ENCODE data around the gene OR10A3. TPM values are rescaled to one million over a fixed set of nuclear protein-coding genes. Genes with fewer than 3 reads are reported as not detected.

OR10A3 gene

DNA sequence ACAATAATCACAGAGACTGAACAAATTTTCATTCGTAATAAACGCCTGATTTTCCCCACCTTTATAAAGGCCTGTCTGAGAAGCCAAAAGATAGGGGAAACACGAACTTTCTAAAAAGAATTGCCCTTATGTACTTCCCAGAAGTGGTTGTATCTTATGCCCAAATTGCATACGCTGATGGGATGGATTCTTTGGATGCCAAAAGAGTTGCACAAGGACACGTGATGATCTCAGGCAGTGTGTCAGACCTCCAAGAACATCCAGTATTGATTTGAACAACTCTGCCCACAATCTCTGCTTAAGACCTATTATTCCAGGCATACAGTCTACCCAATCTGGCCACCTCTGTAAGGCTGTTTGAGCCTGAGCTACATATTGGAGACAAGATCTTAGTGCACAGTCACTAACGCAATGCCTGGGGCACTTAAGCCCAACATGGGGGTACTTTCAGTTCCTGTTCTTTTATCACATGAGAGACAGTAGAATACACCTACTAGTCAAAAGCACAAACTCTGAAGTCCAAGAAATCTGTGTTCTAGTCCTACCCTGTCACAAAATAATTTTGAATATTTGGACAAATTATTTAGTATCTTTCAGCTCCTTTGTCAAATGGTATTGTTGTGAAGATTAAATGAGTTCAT is 49.3 kb downstream of the OR10A3 start:
- Histone ChIP-seq H3K23ac (ENCODE audit: low read depth, low read length, poor library complexity) (no peak overlapping the region), H3K9ac (ENCODE audit: low read depth, low read length, poor library complexity) (no peak overlapping the region), H2AFZ (ENCODE audit: low read length) (peak overlapping the region; percentile 93), H3K36me3 (replicated peaks in 1 of 2; ENCODE audit: control insufficient read depth in 2 of 2, insufficient read depth in 2 of 2, low read length in 2 of 2) (no peaks in the 10 kb centered on the region), H3K18ac (ENCODE audit: low read length) (no peak overlapping the region), H3K79me1 (ENCODE audit: low read depth, low read length) (no peaks in the 10 kb centered on the region), H3K4me3 (ENCODE audit: low read length in 2 of 2) (no peak overlapping the region), H2AK5ac (ENCODE audit: low read depth, low read length) (no peak overlapping the region), H4K8ac (ENCODE audit: low read depth, low read length) (no peak overlapping the region), H2BK12ac (ENCODE audit: low read length) (no peak overlapping the region), H3K9me3 (replicated peaks in 1 of 2; ENCODE audit: control insufficient read depth in 2 of 2, insufficient read depth in 1 of 2, low read depth in 1 of 2, low read length in 2 of 2) (no peaks in the 10 kb centered on the region), H3K27ac (replicated peaks; ENCODE audit: low read length) (no peak overlapping the region), H3K27me3 (ENCODE audit: control insufficient read depth in 3 of 3, insufficient read depth in 3 of 3, low read depth in 1 of 3, low read length in 3 of 3) (no peaks in the 10 kb centered on the region), H2BK5ac (ENCODE audit: low read length) (no peak overlapping the region), H2BK120ac (ENCODE audit: low read depth, low read length) (no peak overlapping the region), H3K14ac (ENCODE audit: low read length) (no peak overlapping the region), H4K91ac (ENCODE audit: low read depth, low read length, poor library complexity) (no peak overlapping the region), H3K4ac (ENCODE audit: low read length) (no peak overlapping the region), H3K4me1 (ENCODE audit: control insufficient read depth in 2 of 2, insufficient read depth in 1 of 2, low read depth in 1 of 2, low read length in 2 of 2) (peaks cover 0 to 14% of the 10 kb centered on the region in 2 donors), H2BK15ac (ENCODE audit: low read length) (no peak overlapping the region), H3K4me2 (ENCODE audit: insufficient read depth, low read length, poor library complexity, severe bottlenecking) (no peak overlapping the region)
- DNase-seq (ENCODE audit: low spot score): no peak
- no CpG with 5 or more reads among the region's 6 CpGs for WGBS, 2 donors (ENCODE audit: extremely low coverage in 2 of 2, insufficient read length in 2 of 2, insufficient replicate concordance in 1 of 2)

DNA sequence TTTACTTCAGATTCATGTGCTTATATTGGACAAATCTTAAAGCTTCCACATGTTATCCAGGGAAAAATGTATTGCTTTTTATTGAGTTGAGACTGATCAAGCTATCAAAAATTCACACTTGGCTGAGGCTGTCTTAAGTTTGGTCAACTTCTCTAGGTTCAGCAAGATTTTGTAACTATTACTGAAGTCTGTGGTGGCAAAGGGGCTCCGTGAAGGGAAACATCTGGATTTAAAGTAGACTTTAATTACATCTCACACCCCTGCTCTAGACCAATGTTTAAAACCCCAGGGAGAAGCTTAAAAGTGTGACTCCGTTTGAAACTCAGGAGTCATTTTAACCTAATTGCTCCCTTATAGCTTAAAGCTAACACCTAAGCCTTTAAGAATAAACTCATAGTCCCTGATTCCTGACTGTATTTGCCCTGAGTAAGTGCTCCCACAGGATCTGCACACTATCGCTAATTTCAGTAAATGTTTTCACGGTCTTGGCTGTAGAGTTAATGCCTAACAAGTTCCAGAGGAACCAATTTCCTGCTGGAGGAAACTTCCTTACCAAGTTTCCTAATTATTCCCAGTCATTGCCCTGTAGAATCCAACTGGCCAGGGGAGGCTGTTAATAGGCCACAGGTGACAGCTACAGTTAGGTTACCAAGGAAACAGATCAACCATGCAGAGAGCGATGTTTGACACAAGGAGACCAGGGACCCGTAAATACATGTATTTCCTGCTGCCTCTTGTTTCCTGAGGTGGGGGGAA is 50.9 kb downstream of the OR10A3 start:
- Histone ChIP-seq H3K4me2 (ENCODE audit: insufficient read depth, low read length, poor library complexity, severe bottlenecking) (no peak overlapping the region), H3K27ac (replicated peaks; ENCODE audit: low read length) (no peak overlapping the region), H3K4me1 (ENCODE audit: control insufficient read depth in 2 of 2, insufficient read depth in 1 of 2, low read depth in 1 of 2, low read length in 2 of 2) (peaks cover 0 to 14% of the 10 kb centered on the region in 2 donors), H2AK5ac (ENCODE audit: low read depth, low read length) (no peak overlapping the region), H4K91ac (ENCODE audit: low read depth, low read length, poor library complexity) (no peak overlapping the region), H2BK15ac (ENCODE audit: low read length) (no peak overlapping the region), H3K4me3 (ENCODE audit: low read length in 2 of 2) (no peak overlapping the region), H3K27me3 (ENCODE audit: control insufficient read depth in 3 of 3, insufficient read depth in 3 of 3, low read depth in 1 of 3, low read length in 3 of 3) (no peaks in the 10 kb centered on the region), H3K9me3 (replicated peaks in 1 of 2; ENCODE audit: control insufficient read depth in 2 of 2, insufficient read depth in 1 of 2, low read depth in 1 of 2, low read length in 2 of 2) (no peaks in the 10 kb centered on the region), H2AFZ (ENCODE audit: low read length) (peak overlapping the region; percentile 66), H4K8ac (ENCODE audit: low read depth, low read length) (no peak overlapping the region), H3K23ac (ENCODE audit: low read depth, low read length, poor library complexity) (no peak overlapping the region), H3K79me1 (ENCODE audit: low read depth, low read length) (no peaks in the 10 kb centered on the region), H3K9ac (ENCODE audit: low read depth, low read length, poor library complexity) (no peak overlapping the region), H3K4ac (ENCODE audit: low read length) (no peak overlapping the region), H2BK120ac (ENCODE audit: low read depth, low read length) (no peak overlapping the region), H2BK5ac (ENCODE audit: low read length) (no peak overlapping the region), H3K14ac (ENCODE audit: low read length) (no peak overlapping the region), H3K36me3 (replicated peaks in 1 of 2; ENCODE audit: control insufficient read depth in 2 of 2, insufficient read depth in 2 of 2, low read length in 2 of 2) (no peaks in the 10 kb centered on the region), H2BK12ac (ENCODE audit: low read length) (no peak overlapping the region), H3K18ac (ENCODE audit: low read length) (no peak overlapping the region)
- WGBS, 2 donors (ENCODE audit: extremely low coverage in 2 of 2, insufficient read length in 2 of 2, insufficient replicate concordance in 1 of 2): no CpG with 5 or more reads among the region's 6 CpGs
- no peak for DNase-seq (ENCODE audit: low spot score)

DNA sequence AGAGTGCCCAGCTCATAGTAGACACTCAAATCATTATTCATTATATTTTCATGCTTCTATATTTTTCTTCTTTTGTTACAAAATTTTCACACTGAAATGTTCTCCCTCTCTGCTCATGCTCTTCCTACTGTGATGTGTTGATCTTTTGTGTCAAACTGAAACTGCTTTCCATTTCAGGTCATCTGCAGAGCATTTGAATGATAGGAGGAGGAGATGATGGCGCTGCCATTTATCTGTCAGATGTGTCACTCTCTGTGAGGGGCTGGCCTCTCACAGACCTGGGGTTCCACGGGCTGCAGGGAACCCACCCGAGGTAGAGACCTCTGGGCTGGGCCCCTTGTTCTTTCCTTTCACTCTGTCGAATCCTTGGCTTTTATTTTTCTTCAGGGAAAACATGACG is 51.5 kb downstream of the OR10A3 start:
- no peak for DNase-seq (ENCODE audit: low spot score)
- Histone ChIP-seq H3K4ac (ENCODE audit: low read length) (no peak overlapping the region), H3K4me3 (ENCODE audit: low read length in 2 of 2) (no peak overlapping the region), H4K8ac (ENCODE audit: low read depth, low read length) (no peak overlapping the region), H3K27ac (replicated peaks; ENCODE audit: low read length) (no peak overlapping the region), H2BK5ac (ENCODE audit: low read length) (no peak overlapping the region), H3K27me3 (ENCODE audit: control insufficient read depth in 3 of 3, insufficient read depth in 3 of 3, low read depth in 1 of 3, low read length in 3 of 3) (no peaks in the 10 kb centered on the region), H2BK12ac (ENCODE audit: low read length) (no peak overlapping the region), H3K4me2 (ENCODE audit: insufficient read depth, low read length, poor library complexity, severe bottlenecking) (no peak overlapping the region), H2AFZ (ENCODE audit: low read length) (peak overlapping the region; percentile 66), H3K18ac (ENCODE audit: low read length) (no peak overlapping the region), H4K91ac (ENCODE audit: low read depth, low read length, poor library complexity) (no peak overlapping the region), H3K9ac (ENCODE audit: low read depth, low read length, poor library complexity) (no peak overlapping the region), H3K14ac (ENCODE audit: low read length) (no peak overlapping the region), H2AK5ac (ENCODE audit: low read depth, low read length) (no peak overlapping the region), H3K23ac (ENCODE audit: low read depth, low read length, poor library complexity) (no peak overlapping the region), H3K4me1 (ENCODE audit: control insufficient read depth in 2 of 2, insufficient read depth in 1 of 2, low read depth in 1 of 2, low read length in 2 of 2) (peaks cover 0 to 14% of the 10 kb centered on the region in 2 donors), H3K36me3 (replicated peaks in 1 of 2; ENCODE audit: control insufficient read depth in 2 of 2, insufficient read depth in 2 of 2, low read length in 2 of 2) (no peaks in the 10 kb centered on the region), H2BK15ac (ENCODE audit: low read length) (no peak overlapping the region), H2BK120ac (ENCODE audit: low read depth, low read length) (no peak overlapping the region), H3K79me1 (ENCODE audit: low read depth, low read length) (no peaks in the 10 kb centered on the region), H3K9me3 (replicated peaks in 1 of 2; ENCODE audit: control insufficient read depth in 2 of 2, insufficient read depth in 1 of 2, low read depth in 1 of 2, low read length in 2 of 2) (no peaks in the 10 kb centered on the region)
- no CpG with 5 or more reads among the region's 5 CpGs for WGBS, 2 donors (ENCODE audit: extremely low coverage in 2 of 2, insufficient read length in 2 of 2, insufficient replicate concordance in 1 of 2)

Small RNA genes lying within 50 kb of the gene (small RNA-seq; reads per million reads assigned to genes)
- gene COX6CP5 (ENCODE audit: insufficient read depth) (not detected), gene RNU6-943P (ENCODE audit: insufficient read depth) (not detected)

Data from neuronal stem cell (in vitro differentiated cells).